C4-2B (cell line): Measurements from ENCODE around the gene HIPK4.

ENCODE experiments used
- H3K27ac ChIP-seq: fragments of 450-650 bp; 2 replicates; pipeline ENCODE4 v1.5.1; 2017
- CTCF ChIP-seq: fragments of 450-650 bp; conservative IDR thresholded peaks from 2 replicates; pipeline ENCODE4 v1.5.1; 2017; ENCODE audit warnings: mild to moderate bottlenecking
- ZFX ChIP-seq: fragments of 450-650 bp; IDR thresholded peaks from 2 replicates; pipeline ENCODE4 v1.6.1; 2017

HIPK4 gene

DNA sequence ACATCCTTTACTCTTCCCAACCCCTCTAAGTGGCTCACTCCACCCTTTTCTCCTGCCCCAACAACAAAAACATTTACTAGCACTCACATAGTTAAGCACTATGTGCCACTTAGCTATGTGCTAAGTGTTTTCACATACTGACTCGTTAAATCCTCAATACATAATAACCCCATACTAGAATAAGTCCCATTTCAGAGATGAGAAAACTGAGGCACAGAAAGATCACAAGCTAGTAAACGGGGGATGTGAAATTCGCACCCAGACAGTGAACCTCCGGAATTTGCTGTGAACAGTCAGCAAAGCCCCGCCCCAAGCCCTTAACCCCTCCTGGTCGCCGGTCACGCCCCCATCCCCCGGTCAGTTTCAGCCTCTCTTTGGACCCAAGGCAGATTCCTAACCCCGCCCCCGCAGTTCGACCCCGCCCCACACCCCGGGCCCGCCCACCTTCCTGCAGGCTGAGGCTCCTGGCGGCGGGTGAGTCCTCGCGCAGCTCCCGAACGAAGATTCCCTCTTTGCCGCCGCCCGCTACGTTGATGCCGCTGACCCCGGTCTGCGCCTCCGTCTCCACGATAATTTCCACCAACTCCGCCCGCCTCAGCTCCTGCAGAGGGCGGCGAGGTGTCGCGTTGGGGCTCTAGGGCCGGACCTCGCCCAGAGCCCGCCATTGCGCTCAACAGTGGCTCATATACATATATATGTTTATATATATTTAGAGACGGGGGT, 13.4 kb upstream of the HIPK4 start:
- TF ChIP-seq ZFX, result no peak
- no peak for TF ChIP-seq CTCF
- no peak overlapping the region for H3K27ac ChIP-seq

GRCh38 chr19:40400559-40400958, 10.6 kb upstream of the HIPK4 start:
- no peak overlapping the region for H3K27ac ChIP-seq
- TF ChIP-seq ZFX (no peak), CTCF (no peak)

GRCh38 chr19:40398417-40399131, 8.6 kb upstream of the HIPK4 start:
- TF ChIP-seq ZFX (no peak), CTCF (no peak)
- no peak overlapping the region for H3K27ac ChIP-seq

DNA sequence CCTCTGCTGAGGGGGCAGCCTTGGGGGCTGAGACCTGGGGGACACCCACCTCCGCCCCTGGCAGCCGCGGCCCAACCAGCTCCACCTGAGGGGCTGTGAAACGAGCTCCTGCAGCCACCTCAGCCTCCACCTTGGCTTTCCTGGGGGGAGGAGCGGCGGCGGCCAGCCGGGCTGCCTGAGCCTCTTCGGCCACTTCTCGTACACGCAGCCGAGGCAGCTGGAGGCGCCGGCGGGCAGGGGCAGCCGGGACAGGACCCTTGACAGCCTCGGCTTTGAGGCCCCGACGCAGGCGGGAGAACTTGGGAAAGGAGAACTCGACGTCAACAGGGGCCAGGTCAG, 7.6 kb upstream of the HIPK4 start:
- H3K27ac ChIP-seq, result no peak overlapping the region
- no peak for TF ChIP-seq CTCF
- no peak for TF ChIP-seq ZFX

GRCh38 chr19:40396886-40397567, 7.0 kb upstream of the HIPK4 start:
- no peak for TF ChIP-seq CTCF

DNA sequence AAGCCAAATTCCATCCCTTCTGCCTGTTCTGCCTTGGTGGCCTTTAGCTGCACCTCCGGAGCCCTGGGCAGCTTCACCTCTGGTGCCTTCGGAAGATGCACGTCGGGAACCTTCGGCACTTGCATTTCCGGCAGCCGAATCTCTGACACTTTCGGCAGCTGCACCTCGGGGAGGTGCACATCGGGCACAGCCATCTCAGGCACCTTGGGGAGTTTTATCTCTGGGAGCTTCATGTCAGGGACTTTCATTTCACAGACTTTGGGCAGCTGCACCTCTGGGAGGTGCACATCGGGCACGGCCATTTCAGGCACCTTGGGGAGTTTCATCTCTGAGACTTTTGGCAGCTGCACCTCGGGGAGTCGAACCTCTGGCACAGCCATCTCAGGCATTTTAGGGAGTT, 6.0 kb upstream of the HIPK4 start:
- no peak for TF ChIP-seq ZFX
- TF ChIP-seq CTCF, result no peak
- no peak overlapping the region for H3K27ac ChIP-seq

More at GRCh38 chr19:40396886-40397567, 7.0 kb upstream of the HIPK4 start:
- no peak overlapping the region for H3K27ac ChIP-seq

- TF ChIP-seq ZFX (no peak), CTCF (no peak)
Observed at GRCh38 chr19:40394816-40395210, 4.8 kb upstream of the HIPK4 start.

More at GRCh38 chr19:40394816-40395210, 4.8 kb upstream of the HIPK4 start:
- no peak overlapping the region for H3K27ac ChIP-seq
